ENCODE data around the gene COL27A1. TPM values are rescaled to one million over a fixed set of nuclear protein-coding genes. Genes with fewer than 3 reads are reported as not detected.

The COL27A1 gene
- total and polyA plus RNA-seq, 2 donors (not counting 3 experiments of a cell fraction or from before 2014, with no cell fraction given): 14.7 to 49.1 TPM

GRCh38 chr9:114240216-114240615 lies 84.9 kb downstream of the COL27A1 start:
- Histone ChIP-seq H3K27me3 (ENCODE audit: control insufficient read depth in 2 of 2, insufficient read depth in 2 of 2, low read length in 2 of 2) (no peaks in the 10 kb centered on the region), H3K79me2 (ENCODE audit: control insufficient read depth, insufficient read depth, low read length) (no peaks in the 10 kb centered on the region), H3K4me1 (ENCODE audit: control insufficient read depth, extremely low read depth, insufficient read depth, low read length) (peaks cover 8% of the 10 kb centered on the region), H3K9ac (replicated peaks; ENCODE audit: extremely low read depth, insufficient read depth, low read length) (no peak overlapping the region), H3K27ac (ENCODE audit: insufficient read depth, low read depth, low read length) (no peak overlapping the region), H3K9me1 (replicated peaks; ENCODE audit: control insufficient read depth, extremely low read depth, insufficient read depth, low read length) (no peaks in the 10 kb centered on the region), H3K9me3 (replicated peaks; ENCODE audit: control insufficient read depth, insufficient read depth, low read length) (no peaks in the 10 kb centered on the region), H3K36me3 (ENCODE audit: control insufficient read depth in 2 of 2, extremely low read depth in 1 of 2, insufficient read depth in 2 of 2, low read length in 2 of 2) (peaks cover 0 to 6% of the 10 kb centered on the region in 2 experiments), H3K4me3 (replicated peaks in 1 of 3; ENCODE audit: insufficient read depth in 1 of 3, low read depth in 1 of 3, low read length in 3 of 3) (no peak overlapping the region), H3K4me2 (ENCODE audit: insufficient read depth, low read length) (no peak overlapping the region), H4K20me1 (replicated peaks; ENCODE audit: control insufficient read depth, extremely low read depth, insufficient read depth, low read length) (no peaks in the 10 kb centered on the region), H2AFZ (ENCODE audit: low read depth, low read length) (no peak overlapping the region)
- DNase-seq (ENCODE audit: low read depth, low spot score) (no peak), FAIRE-seq (no peak)
- TF ChIP-seq POLR2A (IDR thresholded peaks at IDR 0.05; ENCODE audit: low read depth, low read length) (no peak), MYC (IDR thresholded peaks at IDR 0.05; ENCODE audit: low read depth, low read length) (no peak), JUN (IDR thresholded peaks at IDR 0.05; ENCODE audit: borderline replicate concordance, insufficient read depth, insufficient read length, low read depth) (no peak), FOS (IDR thresholded peaks at IDR 0.05; ENCODE audit: borderline replicate concordance, insufficient read depth, low read length) (no peak)
- intact Hi-C loops (cut with micrococcal nuclease) (no loop called here), dilution Hi-C loops (cut with MboI; ENCODE audit: extremely low pct_ligation_motif_present, low sequenced_read_pairs) (no loop called here)
- CTCF ChIA-PET: interaction anchor here (1.6 to 3.7 kb wide), 3 partner anchors 51 to 158 kb away, joined by 6 to 24 read pairs (median 17); no protein-coding TSS in a partner anchor
- POLR2A ChIA-PET: no interaction called here
- BruUV-seq (replicated peaks): no TSS peak

GRCh38 chr9:114240647-114241558 lies 85.6 kb downstream of the COL27A1 start:
- no peaks in the 10 kb centered on the region for H3K79me2 ChIP-seq (ENCODE audit: control insufficient read depth, insufficient read depth, low read length)
- no TSS peak for BruUV-seq (replicated peaks)
- peaks cover 8% of the 10 kb centered on the region for H3K4me1 ChIP-seq (ENCODE audit: control insufficient read depth, extremely low read depth, insufficient read depth, low read length)
- no peaks in the 10 kb centered on the region for H3K9me3 ChIP-seq (replicated peaks; ENCODE audit: control insufficient read depth, insufficient read depth, low read length)
- ChIA-PET POLR2A (no interaction called here), CTCF (interaction anchor here (1.6 to 2.3 kb wide), 2 partner anchors 50 to 133 kb away, joined by 6 read pairs; no protein-coding TSS in a partner anchor)
- H3K9ac ChIP-seq (replicated peaks; ENCODE audit: extremely low read depth, insufficient read depth, low read length): no peak overlapping the region
- H3K9me1 ChIP-seq (replicated peaks; ENCODE audit: control insufficient read depth, extremely low read depth, insufficient read depth, low read length): no peaks in the 10 kb centered on the region
- no peaks in the 10 kb centered on the region for H4K20me1 ChIP-seq (replicated peaks; ENCODE audit: control insufficient read depth, extremely low read depth, insufficient read depth, low read length)
- H3K4me2 ChIP-seq (ENCODE audit: insufficient read depth, low read length): no peak overlapping the region
- intact Hi-C loops (cut with micrococcal nuclease) (no loop called here), dilution Hi-C loops (cut with MboI; ENCODE audit: extremely low pct_ligation_motif_present, low sequenced_read_pairs) (no loop called here)
- H3K4me3 ChIP-seq (replicated peaks in 1 of 3; ENCODE audit: insufficient read depth in 1 of 3, low read depth in 1 of 3, low read length in 3 of 3): no peak overlapping the region
- peaks cover 0 to 6% of the 10 kb centered on the region in 2 experiments for H3K36me3 ChIP-seq (ENCODE audit: control insufficient read depth in 2 of 2, extremely low read depth in 1 of 2, insufficient read depth in 2 of 2, low read length in 2 of 2)
- no peak overlapping the region for H3K27ac ChIP-seq (ENCODE audit: insufficient read depth, low read depth, low read length)
- H2AFZ ChIP-seq (ENCODE audit: low read depth, low read length): no peak overlapping the region
- no peaks in the 10 kb centered on the region for H3K27me3 ChIP-seq (ENCODE audit: control insufficient read depth in 2 of 2, insufficient read depth in 2 of 2, low read length in 2 of 2)
- TF ChIP-seq POLR2A (IDR thresholded peaks at IDR 0.05; ENCODE audit: low read depth, low read length): no peak
- FAIRE-seq (no peak), DNase-seq (ENCODE audit: low read depth, low spot score) (no peak)

Data from endothelial cell of umbilical vein (primary cell).